Activated T-helper 1 cell treated with anti-CD3 and anti-CD28 coated beads, Interleukin-2, amount 50 U/mL, for 16 hours (primary cell): ENCODE results near the gene GPR139.

ENCODE experiments used
- DNase-seq, 2 donors: peaks; one replicate each; pipeline ENCODE4 v3.0.0-alpha.2; 2020; ENCODE audit warnings: low read depth in 1 of 2, low spot score in 1 of 2

The GPR139 gene

GRCh38 chr16:20073203-20074098 lies at the start of gene GPR139:
TSS of gene GPR139 (minus strand) at chr16:20073890. CDS start at chr16:20073616, 274 bp downstream.
- no peak for DNase-seq

GRCh38 chr16:20122011-20122410 lies 48.3 kb upstream of the GPR139 start:
- no peak for DNase-seq

- DNase-seq: no peak
Measured at GRCh38 chr16:20114356-20114755, 40.7 kb upstream of the GPR139 start.

GRCh38 chr16:20111143-20111542 lies 37.5 kb upstream of the GPR139 start:
- DNase-seq: no peak

- no peak for DNase-seq
Measured at GRCh38 chr16:20107083-20107482, 33.4 kb upstream of the GPR139 start.

- no peak for DNase-seq
Measured at GRCh38 chr16:20104563-20105183, 31.0 kb upstream of the GPR139 start.

- DNase-seq: no peak
Measured at GRCh38 chr16:20102521-20102920, 28.8 kb upstream of the GPR139 start.

GRCh38 chr16:20102021-20102420 lies 28.3 kb upstream of the GPR139 start:
- DNase-seq: no peak

GRCh38 chr16:20099375-20099774 lies 25.7 kb upstream of the GPR139 start:
- no peak for DNase-seq

GRCh38 chr16:20094157-20094556 lies 20.5 kb upstream of the GPR139 start:
- DNase-seq: no peak

- no peak for DNase-seq
Measured at GRCh38 chr16:20089246-20089965, 15.7 kb upstream of the GPR139 start.

GRCh38 chr16:20084624-20085226 lies 11.0 kb upstream of the GPR139 start:
- no peak for DNase-seq

- no peak for DNase-seq
Measured at GRCh38 chr16:20079106-20079505, 5.4 kb upstream of the GPR139 start.

GRCh38 chr16:20075243-20075642 lies 1.6 kb upstream of the GPR139 start:
- DNase-seq: no peak

- DNase-seq: no peak
Measured at GRCh38 chr16:20074099-20074991, 655 bp upstream of the GPR139 start.

GRCh38 chr16:20072874-20073202 lies 852 bp downstream of the GPR139 start:
- DNase-seq: no peak

- no peak for DNase-seq
Measured at GRCh38 chr16:20072146-20072873, 1.4 kb downstream of the GPR139 start.

GRCh38 chr16:20064931-20065330 lies 8.8 kb downstream of the GPR139 start:
- no peak for DNase-seq

GRCh38 chr16:20064520-20064919 lies 9.2 kb downstream of the GPR139 start:
- DNase-seq: no peak

GRCh38 chr16:20061132-20061531 lies 12.6 kb downstream of the GPR139 start:
- no peak for DNase-seq
